Measurements from ENCODE around the gene MRFAP1.

- TF ChIP-seq EP300 (IDR thresholded peaks at IDR 0.05) (no peak), CTCF (IDR thresholded peaks at IDR 0.05) (no peak)
Measured at GRCh38 chr4:6596948-6597347, 43.5 kb upstream of the MRFAP1 start.
